Hepatocyte (in vitro differentiated cells): Measurements from ENCODE around the gene RIN3.

ENCODE experiments used
- CTCF ChIP-seq: fragments of 200-600 bp; sonication (generic); IDR thresholded peaks from 2 replicates; pipeline ENCODE4 v1.5.1; 2016; ENCODE audit warnings: antibody characterized with exemption, mild to moderate bottlenecking; ENCODE audit not compliant: poor library complexity
- EZH2 ChIP-seq: fragments of 200-600 bp; sonication (generic); IDR thresholded peaks from 2 replicates; pipeline ENCODE4 v1.6.1; 2016; ENCODE audit warnings: antibody characterized with exemption, mild to moderate bottlenecking, borderline replicate concordance
- EZH2phosphoT487 ChIP-seq: fragments of 200-600 bp; sonication (generic); IDR thresholded peaks from one replicate; pipeline ENCODE4 v1.6.1; 2018; ENCODE audit warnings: antibody characterized with exemption, mild to moderate bottlenecking, low read depth, moderate library complexity; ENCODE audit not compliant: unreplicated experiment, severe bottlenecking

- no peak for TF ChIP-seq CTCF
- TF ChIP-seq EZH2: no peak
- no peak for TF ChIP-seq EZH2phosphoT487
Measured at GRCh38 chr14:92616178-92616577, 102.6 kb downstream of the RIN3 start.
